Mesendoderm (in vitro differentiated cells): ENCODE measurements around the gene TBXT.

Experiments
- DNase-seq: peaks from one replicate; pipeline ENCODE4 v3.0.0; 2013
- H2AK5ac ChIP-seq: 2 replicates; pipeline ENCODE4 v1.6.1; 2013; ENCODE audit warnings: low read length, inconsistent platforms
- H2BK120ac ChIP-seq: 2 replicates; pipeline ENCODE4 v1.6.1; 2013; ENCODE audit warnings: low read depth, mild to moderate bottlenecking, low read length, moderate library complexity, mixed read lengths
- H2BK15ac ChIP-seq: replicated peaks from 2 replicates; pipeline ENCODE4 v1.6.1; 2013; ENCODE audit warnings: low read depth, mild to moderate bottlenecking, moderate library complexity
- H2BK5ac ChIP-seq: 2 replicates; pipeline ENCODE4 v1.6.1; 2013; ENCODE audit warnings: low read length, inconsistent platforms
- H3K18ac ChIP-seq: 2 replicates; pipeline ENCODE4 v1.6.1; 2013; ENCODE audit warnings: mild to moderate bottlenecking, low read length, mixed read lengths
- H3K23ac ChIP-seq: one replicate; pipeline ENCODE4 v1.6.1; 2013; ENCODE audit warnings: low read length
- H3K27ac ChIP-seq: 2 replicates; pipeline ENCODE4 v1.5.1; 2013; ENCODE audit warnings: low read depth, mild to moderate bottlenecking, inconsistent platforms, low read length, moderate library complexity
- H3K27me3 ChIP-seq: 2 replicates; pipeline ENCODE4 v1.6.1; 2013; ENCODE audit warnings: low read length, control low read depth, mild to moderate bottlenecking, inconsistent platforms; ENCODE audit not compliant: insufficient read depth, poor library complexity
- H3K36me3 ChIP-seq: 2 replicates; pipeline ENCODE4 v1.6.1; 2013; ENCODE audit warnings: low read length, inconsistent platforms; ENCODE audit not compliant: control insufficient read depth, insufficient read depth
- H3K4ac ChIP-seq: one replicate; pipeline ENCODE4 v1.6.1; 2013; ENCODE audit warnings: low read depth, mild to moderate bottlenecking, low read length, moderate library complexity
- H3K4me1 ChIP-seq: 2 replicates; pipeline ENCODE4 v1.6.1; 2013; ENCODE audit warnings: low read depth, low read length, inconsistent platforms; ENCODE audit not compliant: control insufficient read depth
- H3K4me2 ChIP-seq: 2 replicates; pipeline ENCODE4 v1.6.1; 2013; ENCODE audit warnings: low read length
- H3K4me3 ChIP-seq: 2 replicates; pipeline ENCODE4 v1.5.1; 2013; ENCODE audit warnings: mild to moderate bottlenecking, low read length
- H3K56ac ChIP-seq: one replicate; pipeline ENCODE4 v1.6.1; 2013; ENCODE audit warnings: low read length
- H3K79me1 ChIP-seq: 2 replicates; pipeline ENCODE4 v1.6.1; 2013; ENCODE audit warnings: low read length, inconsistent platforms
- H3K79me2 ChIP-seq: 2 replicates; pipeline ENCODE4 v1.6.1; 2013; ENCODE audit warnings: mild to moderate bottlenecking, low read length; ENCODE audit not compliant: control insufficient read depth, insufficient read depth
- H3K9ac ChIP-seq: 2 replicates; pipeline ENCODE4 v1.6.1; 2013; ENCODE audit warnings: low read length, inconsistent platforms
- H4K5ac ChIP-seq: one replicate; pipeline ENCODE4 v1.6.1; 2013; ENCODE audit warnings: low read length
- H4K8ac ChIP-seq: one replicate; pipeline ENCODE4 v1.6.1; 2013; ENCODE audit warnings: low read depth, mild to moderate bottlenecking, control low read depth, low read length, moderate library complexity
- WGBS: extraction: QIAGEN DNeasy Blood & Tissue Kit; methylation state at CpG from one replicate; pipeline ENCODE4 v1.1.7; 2013; ENCODE audit warnings: low lambda C conversion rate, missing lambda C conversion rate; ENCODE audit not compliant: insufficient coverage; ENCODE audit errors: extremely low coverage; 5-methylcytosine and 5-hydroxymethylcytosine counted together

TBXT gene

DNA sequence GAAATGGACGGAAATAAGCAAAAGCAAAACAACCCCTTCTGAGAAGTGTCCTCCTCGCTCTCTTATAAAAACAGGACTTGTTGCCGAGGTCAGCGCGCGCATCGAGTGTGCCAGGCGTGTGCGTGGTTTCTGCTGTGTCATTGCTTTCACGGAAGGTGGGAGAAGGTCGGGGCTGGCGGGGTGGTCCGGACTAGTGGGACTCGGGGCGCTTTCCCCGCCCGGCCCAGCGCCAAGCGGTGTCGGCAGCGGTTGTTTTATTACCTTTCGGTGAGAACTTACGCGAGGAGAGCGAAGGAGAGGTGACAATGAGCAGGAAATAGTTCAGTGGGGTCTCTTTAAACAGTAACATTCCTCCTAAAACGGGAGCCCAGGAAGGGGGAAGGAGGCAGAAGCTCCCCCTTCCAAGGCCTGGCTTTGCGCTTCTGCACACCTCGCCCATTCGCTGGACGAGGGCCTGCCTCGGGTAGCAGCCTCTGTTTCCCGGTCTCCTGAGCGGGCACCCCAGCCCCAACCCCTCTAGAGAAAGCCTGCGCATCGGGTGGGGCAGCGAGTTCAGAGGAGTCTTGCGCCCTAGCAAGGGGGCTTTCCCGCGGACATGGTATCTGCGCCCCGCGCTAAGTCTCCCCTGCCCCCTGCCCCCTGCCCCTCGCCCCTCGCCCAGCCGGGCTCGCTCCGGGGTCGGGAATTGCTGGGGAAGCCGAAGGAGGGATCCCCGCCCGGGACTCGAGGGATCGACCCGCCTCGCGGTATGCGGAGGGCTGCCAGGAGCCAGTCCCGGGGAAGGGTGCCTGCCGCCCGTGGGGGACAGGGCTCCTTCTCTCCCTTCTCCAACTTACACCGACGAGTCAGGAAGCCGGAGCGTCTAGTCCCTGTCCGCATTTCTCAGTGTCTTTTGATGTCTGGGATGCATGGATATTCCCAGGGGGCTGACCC, 1.2 kb upstream of the TBXT start:
- Histone ChIP-seq H3K23ac (peak overlapping the region; percentile 83), H3K4me1 (peaks cover 19% of the 10 kb centered on the region), H2BK120ac (no peak overlapping the region), H3K27me3 (no peaks in the 10 kb centered on the region), H2AK5ac (no peak overlapping the region), H3K36me3 (no peaks in the 10 kb centered on the region), H3K4me3 (peak overlapping the region; percentile 68), H3K27ac (peak overlapping the region; percentile 22), H3K79me1 (peaks cover 8% of the 10 kb centered on the region), H2BK5ac (no peak overlapping the region), H4K5ac (no peak overlapping the region), H3K9ac (peak overlapping the region; percentile 71), H3K79me2 (peaks cover 40% of the 10 kb centered on the region), H4K8ac (no peak overlapping the region), H3K4me2 (peak overlapping the region; percentile 92), H3K18ac (peak overlapping the region; percentile 78), H3K56ac (peak overlapping the region; percentile 87), H2BK15ac (no peak overlapping the region), H3K4ac (no peak overlapping the region)
- no peak for DNase-seq
- no CpG with 5 or more reads among the region's 65 CpGs for WGBS

DNA sequence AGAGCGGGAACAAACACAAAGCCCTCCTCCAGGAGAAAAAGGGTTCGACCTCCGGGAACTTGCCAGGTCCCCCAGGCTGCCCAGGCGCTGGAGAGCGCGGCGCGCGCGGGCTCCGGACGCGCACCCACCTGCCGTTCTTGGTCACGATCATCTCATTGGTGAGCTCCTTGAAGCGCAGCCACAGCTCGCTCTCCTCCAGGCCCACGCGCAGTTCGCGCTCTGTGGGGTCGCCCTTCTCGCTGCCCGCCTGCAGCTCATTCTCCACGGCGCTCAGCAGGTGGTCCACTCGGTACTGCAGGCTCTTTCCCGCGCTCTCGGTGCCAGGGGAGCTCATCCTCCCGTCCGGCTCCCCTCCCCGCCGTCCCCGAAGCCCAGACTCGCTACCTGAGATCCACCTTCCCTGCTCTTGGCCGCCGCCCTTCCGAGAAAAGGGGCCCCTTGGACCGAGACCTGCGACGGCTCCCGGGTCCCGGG, 356 bp downstream of the TBXT start:
- H2BK15ac ChIP-seq: no peak overlapping the region
- no peak overlapping the region for H2BK5ac ChIP-seq
- H2AK5ac ChIP-seq: no peak overlapping the region
- peak overlapping the region; percentile 93 for H3K56ac ChIP-seq
- no peak overlapping the region for H4K8ac ChIP-seq
- H3K79me1 ChIP-seq: peaks cover 9% of the 10 kb centered on the region
- no peak overlapping the region for H2BK120ac ChIP-seq
- no peak overlapping the region for H3K27ac ChIP-seq
- H3K4me2 ChIP-seq: peak overlapping the region; percentile 67
- H3K4me1 ChIP-seq: peaks cover 15% of the 10 kb centered on the region
- WGBS: no CpG with 5 or more reads among the region's 44 CpGs
- H3K27me3 ChIP-seq: no peaks in the 10 kb centered on the region
- peak overlapping the region; percentile 78 for H3K4me3 ChIP-seq
- peaks cover 40% of the 10 kb centered on the region for H3K79me2 ChIP-seq
- DNase-seq: peak; percentile 65
- H4K5ac ChIP-seq: no peak overlapping the region
- no peaks in the 10 kb centered on the region for H3K36me3 ChIP-seq
- peak overlapping the region; percentile 58 for H3K9ac ChIP-seq
- peak overlapping the region; percentile 42 for H3K18ac ChIP-seq
- peak overlapping the region; percentile 10 for H3K4ac ChIP-seq
- peak overlapping the region; percentile 26 for H3K23ac ChIP-seq

DNA sequence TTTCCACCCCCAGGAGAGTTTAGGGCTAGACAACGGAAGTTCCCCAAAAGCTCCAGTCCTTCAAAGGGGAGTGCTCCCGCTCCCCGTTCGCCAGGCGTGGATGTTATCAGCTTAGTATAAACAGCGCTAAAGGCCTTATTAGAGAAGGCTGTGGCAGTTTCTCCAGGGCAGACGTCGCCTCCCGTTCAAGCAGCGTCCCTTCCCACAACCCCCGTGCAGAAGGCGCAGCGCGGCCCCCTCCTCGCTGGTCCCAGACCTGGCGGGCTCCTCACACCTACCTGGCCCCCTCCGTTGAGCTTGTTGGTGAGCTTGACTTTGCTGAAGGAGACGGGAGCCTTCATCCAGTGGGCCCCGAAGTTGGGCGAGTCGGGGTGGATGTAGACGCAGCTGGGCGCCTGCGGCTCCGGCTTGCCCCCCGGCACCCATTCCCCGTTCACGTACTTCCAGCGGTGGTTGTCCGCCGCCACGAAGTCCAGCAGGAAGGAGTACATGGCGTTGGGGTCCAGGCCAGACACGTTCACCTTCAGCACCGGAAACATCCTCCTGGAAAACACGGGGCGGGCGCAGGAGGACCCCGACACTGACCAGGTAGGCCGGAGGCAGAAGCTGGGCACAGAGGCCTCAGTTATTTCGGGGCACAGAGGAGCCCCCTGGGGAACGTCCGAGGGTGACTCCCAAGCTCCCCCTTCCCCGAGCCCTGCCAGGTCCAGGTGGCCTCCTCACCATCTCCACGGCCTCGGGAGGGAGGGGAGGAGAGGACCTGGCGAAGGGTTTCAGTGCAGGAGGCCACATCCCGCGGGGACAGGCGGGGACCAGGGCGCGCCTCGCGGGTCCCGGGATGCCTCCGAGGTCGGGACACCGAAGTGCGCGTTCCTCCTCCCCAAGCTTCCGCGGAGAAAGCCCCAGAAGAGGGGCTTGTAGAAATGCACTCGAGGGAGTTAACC, 1.1 kb downstream of the TBXT start:
- H3K36me3 ChIP-seq: no peaks in the 10 kb centered on the region
- H3K79me2 ChIP-seq: peaks cover 40% of the 10 kb centered on the region
- H4K5ac ChIP-seq: no peak overlapping the region
- no peak overlapping the region for H3K4ac ChIP-seq
- H2BK15ac ChIP-seq: no peak overlapping the region
- H3K27me3 ChIP-seq: no peaks in the 10 kb centered on the region
- peaks cover 8% of the 10 kb centered on the region for H3K4me1 ChIP-seq
- peak overlapping the region; percentile 93 for H3K56ac ChIP-seq
- WGBS: no CpG with 5 or more reads among the region's 63 CpGs
- H3K23ac ChIP-seq: peak overlapping the region; percentile 49
- H3K79me1 ChIP-seq: peaks cover 9% of the 10 kb centered on the region
- no peak for DNase-seq
- H3K9ac ChIP-seq: peak overlapping the region; percentile 58
- H3K4me3 ChIP-seq: peak overlapping the region; percentile 78
- H3K27ac ChIP-seq: no peak overlapping the region
- H3K4me2 ChIP-seq: peak overlapping the region; percentile 67
- H4K8ac ChIP-seq: no peak overlapping the region
- peak overlapping the region; percentile 22 for H3K18ac ChIP-seq
- H2BK5ac ChIP-seq: no peak overlapping the region
- H2AK5ac ChIP-seq: no peak overlapping the region
- H2BK120ac ChIP-seq: no peak overlapping the region

DNA sequence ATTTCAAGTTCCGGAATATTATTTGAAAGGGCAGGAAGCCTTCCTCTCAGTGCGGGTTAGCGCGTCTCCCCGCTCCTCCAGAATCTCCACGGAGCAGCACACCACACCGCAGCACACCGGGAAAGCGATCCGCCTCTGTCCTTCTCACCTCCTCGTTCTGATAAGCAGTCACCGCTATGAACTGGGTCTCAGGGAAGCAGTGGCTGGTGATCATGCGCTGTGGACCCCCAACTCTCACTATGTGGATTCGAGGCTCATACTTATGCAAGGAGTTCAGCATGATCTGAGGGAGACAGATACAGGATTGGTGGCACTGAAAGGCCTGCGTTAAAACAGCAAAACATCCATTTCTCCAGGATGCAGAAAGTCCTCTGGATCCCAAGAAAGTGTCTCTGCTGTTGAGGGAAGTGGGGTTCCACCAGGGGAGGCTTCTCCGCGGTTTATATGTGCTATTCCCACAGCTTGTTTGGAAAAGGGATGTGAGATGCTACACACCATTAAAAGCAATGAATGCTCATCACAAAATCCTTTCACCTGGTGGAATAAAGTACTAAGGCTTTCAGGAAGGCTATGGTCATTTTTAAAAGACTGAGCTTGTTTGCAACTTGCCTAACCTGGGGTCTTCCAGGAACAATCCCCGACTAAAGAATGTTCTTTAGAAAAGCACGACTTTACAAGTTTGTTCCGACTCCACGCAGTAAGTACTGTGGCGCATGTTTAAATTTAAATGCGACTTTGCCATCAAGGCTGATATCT, 1.9 kb downstream of the TBXT start:
- peak overlapping the region; percentile 93 for H3K56ac ChIP-seq
- no peak overlapping the region for H2BK120ac ChIP-seq
- WGBS: no CpG with 5 or more reads among the region's 23 CpGs
- H4K8ac ChIP-seq: no peak overlapping the region
- H3K23ac ChIP-seq: peak overlapping the region; percentile 30
- peak overlapping the region; percentile 58 for H3K9ac ChIP-seq
- H4K5ac ChIP-seq: no peak overlapping the region
- H3K4ac ChIP-seq: no peak overlapping the region
- H3K4me3 ChIP-seq: peak overlapping the region; percentile 78
- H2BK5ac ChIP-seq: no peak overlapping the region
- no peak overlapping the region for H2BK15ac ChIP-seq
- no peaks in the 10 kb centered on the region for H3K27me3 ChIP-seq
- H3K79me2 ChIP-seq: peaks cover 40% of the 10 kb centered on the region
- no peak overlapping the region for H2AK5ac ChIP-seq
- no peak overlapping the region for H3K27ac ChIP-seq
- H3K4me2 ChIP-seq: peak overlapping the region; percentile 67
- peaks cover 7% of the 10 kb centered on the region for H3K4me1 ChIP-seq
- no peak overlapping the region for H3K18ac ChIP-seq
- DNase-seq: peak; percentile 61
- H3K79me1 ChIP-seq: peaks cover 9% of the 10 kb centered on the region
- peaks cover under 1% of the 10 kb centered on the region for H3K36me3 ChIP-seq

DNA sequence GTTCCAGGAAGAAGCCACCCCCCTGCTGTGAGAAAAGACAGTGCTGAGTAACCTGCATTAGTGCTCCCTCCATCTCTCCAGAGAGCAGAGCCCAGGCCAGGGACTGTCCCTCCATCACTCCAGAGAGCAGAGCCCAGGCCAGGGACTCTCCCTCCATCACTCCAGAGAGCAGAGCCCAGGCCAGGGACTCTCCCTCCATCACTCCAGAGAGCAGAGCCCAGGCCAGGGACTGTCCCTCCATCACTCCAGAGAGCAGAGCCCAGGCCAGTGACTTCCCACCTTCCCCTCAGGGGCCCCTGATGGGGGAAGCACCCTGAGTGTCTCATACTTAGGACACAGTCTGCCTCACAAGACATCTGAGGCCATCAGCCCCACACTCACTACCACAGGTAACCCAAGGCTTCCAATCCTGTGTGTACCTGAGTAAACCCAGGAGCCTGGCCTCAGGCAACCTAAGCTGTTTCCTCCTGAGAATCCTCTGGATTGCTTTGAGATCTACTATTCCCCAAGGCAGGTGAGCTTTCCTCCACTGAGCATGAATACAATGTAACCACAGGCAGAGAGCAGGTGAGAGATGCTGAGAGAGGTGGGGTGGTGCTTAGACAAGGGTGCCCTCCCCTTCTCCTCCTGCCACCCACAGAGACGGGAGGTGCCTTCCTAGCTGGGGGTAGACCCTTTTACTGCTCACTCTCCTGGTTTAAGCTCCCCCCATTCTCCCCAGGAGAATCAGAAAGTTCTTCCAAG, 4.9 kb downstream of the TBXT start:
- Histone ChIP-seq H2AK5ac (no peak overlapping the region), H3K9ac (no peak overlapping the region), H3K18ac (no peak overlapping the region), H3K27ac (no peak overlapping the region), H3K4me3 (no peak overlapping the region), H2BK5ac (no peak overlapping the region), H3K4ac (no peak overlapping the region), H3K79me2 (peaks cover 23% of the 10 kb centered on the region), H3K23ac (no peak overlapping the region), H3K56ac (no peak overlapping the region), H3K79me1 (peaks cover 9% of the 10 kb centered on the region), H4K5ac (no peak overlapping the region), H3K4me2 (no peak overlapping the region), H2BK120ac (no peak overlapping the region), H3K4me1 (peaks cover 7% of the 10 kb centered on the region), H2BK15ac (no peak overlapping the region), H4K8ac (no peak overlapping the region), H3K36me3 (peaks cover 2% of the 10 kb centered on the region), H3K27me3 (no peaks in the 10 kb centered on the region)
- peak; percentile 61 for DNase-seq
- WGBS: no CpG with 5 or more reads among the region's 1 CpG
